Measurements from ENCODE around the gene KAT5.
"Not testable (repeated sequence)": the region's sequence is repeated elsewhere in the genome, so short reads cannot be mapped to it uniquely, and the experiment has no call there.

The KAT5 gene

GRCh38 chr11:65710421-65710820 is 1.6 kb upstream of the KAT5 start:
- DNase-seq = no peak

- DNase-seq = no peak
Measured at GRCh38 chr11:65712633-65713076, 603 bp downstream of the KAT5 start.

- no peak for DNase-seq
Measured at GRCh38 chr11:65713212-65713969, 1.3 kb downstream of the KAT5 start.

- no peak for DNase-seq
Measured at GRCh38 chr11:65714433-65714832, 2.4 kb downstream of the KAT5 start.

GRCh38 chr11:65716302-65716701 is 4.2 kb downstream of the KAT5 start:
- DNase-seq = no peak

- no peak for DNase-seq
Measured at GRCh38 chr11:65716774-65717405, 4.8 kb downstream of the KAT5 start.

- DNase-seq = no peak
Measured at GRCh38 chr11:65717906-65718305, 5.9 kb downstream of the KAT5 start.

- DNase-seq = no peak
Measured at GRCh38 chr11:65718531-65718930, 6.5 kb downstream of the KAT5 start.

GRCh38 chr11:65718964-65719492 is 7.0 kb downstream of the KAT5 start:
- DNase-seq = no peak

- no peak for DNase-seq
Measured at GRCh38 chr11:65719871-65720210, 7.8 kb downstream of the KAT5 start.

GRCh38 chr11:65720211-65720934 is 8.3 kb downstream of the KAT5 start, which contains the start of gene RNASEH2C:
Gene RNASEH2C (minus strand): TSS chr11:65720798. CDS start chr11:65720758, 40 bp downstream.
- peak; percentile 22 for DNase-seq

GRCh38 chr11:65722261-65722660 is 10.2 kb downstream of the KAT5 start:
- no peak for DNase-seq

GRCh38 chr11:65726660-65727059 is 14.6 kb downstream of the KAT5 start:
- no peak for DNase-seq

GRCh38 chr11:65727865-65728264 is 15.8 kb downstream of the KAT5 start:
- no peak for DNase-seq

- no peak for DNase-seq
Measured at GRCh38 chr11:65730461-65730860, 18.4 kb downstream of the KAT5 start.

- not testable (repeated sequence) for DNase-seq
Measured at GRCh38 chr11:65735111-65735510, 23.1 kb downstream of the KAT5 start.

- DNase-seq = no peak
Measured at GRCh38 chr11:65736810-65737209, 24.8 kb downstream of the KAT5 start.

- DNase-seq = no peak
Measured at GRCh38 chr11:65739022-65739421, 27.0 kb downstream of the KAT5 start.

- DNase-seq = no peak
Measured at GRCh38 chr11:65741185-65741584, 29.1 kb downstream of the KAT5 start.

GRCh38 chr11:65742353-65742752 is 30.3 kb downstream of the KAT5 start:
- no peak for DNase-seq

GRCh38 chr11:65743681-65744025 is 31.6 kb downstream of the KAT5 start:
- no peak for DNase-seq

- no peak for DNase-seq
Measured at GRCh38 chr11:65744026-65744698, 32.1 kb downstream of the KAT5 start.

GRCh38 chr11:65744699-65745042 is 32.6 kb downstream of the KAT5 start:
- no peak for DNase-seq
